Lower lobe of right lung (tissue), 2 donors: ENCODE results near the gene SLIT1. TPM values are rescaled to one million over a fixed set of nuclear protein-coding genes. Genes with fewer than 3 reads are reported as not detected.

ENCODE experiments used
- ATAC-seq, 2 donors: fragments of 200-7000 bp; cut with Tn5 transposase; one replicate each; pipeline ENCODE4 v1.9.1; 2020 to 2022; ENCODE audit warnings: mild to moderate bottlenecking in 2 of 2, moderate library complexity in 2 of 2
- DNase-seq: peaks from one replicate; pipeline ENCODE4 v3.0.0-alpha.2; 2020
- H3K27ac ChIP-seq: fragments of 200-600 bp; one replicate; pipeline ENCODE4 v1.8.0; 2022
- H3K27me3 ChIP-seq: fragments of 200-600 bp; one replicate; pipeline ENCODE4 v1.8.0; 2022; ENCODE audit warnings: low read depth
- H3K36me3 ChIP-seq: fragments of 200-600 bp; one replicate; pipeline ENCODE4 v1.8.0; 2022; ENCODE audit warnings: mild to moderate bottlenecking
- H3K4me1 ChIP-seq: fragments of 200-600 bp; one replicate; pipeline ENCODE4 v1.8.0; 2022
- H3K4me3 ChIP-seq: fragments of 200-600 bp; one replicate; pipeline ENCODE4 v1.8.0; 2022; ENCODE audit warnings: mild to moderate bottlenecking
- H3K9me3 ChIP-seq: fragments of 200-600 bp; one replicate; pipeline ENCODE4 v1.8.0; 2022
- CTCF ChIP-seq: fragments of 200-600 bp; IDR thresholded peaks from one replicate; pipeline ENCODE4 v1.8.0; 2022; ENCODE audit warnings: antibody characterized with exemption, mild to moderate bottlenecking
- intact Hi-C: fragments of 100-400 bp; cut with DNase I; formaldehyde crosslinking; loops from one replicate; pipeline ENCODE4 v1.11.0; 2022
- total RNA-seq: library from RNA; stranded (reverse); fragmentation: NEBNext Ultra II Directional; extraction: Animal tissue kit (Norgen Biotek cat#: 25700); gene quantifications from one replicate; pipeline ENCODE4 v1.2.1, GENCODE V29; 2021
- donor health status: DM: no; HTN: yes; CAD: no; lungs with severe emphysema.

Gene SLIT1
- total RNA-seq, 1 donor from 2014 or later, result 0.41 TPM

- Histone ChIP-seq H3K9me3 (no peaks in the 10 kb centered on the region), H3K27ac (no peak overlapping the region), H3K4me3 (no peak overlapping the region), H3K4me1 (no peaks in the 10 kb centered on the region), H3K27me3 (peaks cover 5% of the 10 kb centered on the region), H3K36me3 (no peaks in the 10 kb centered on the region)
- intact Hi-C loops, result no loop called here
- TF ChIP-seq CTCF, result peak; percentile 97
- ATAC-seq, result peak; percentile 75 to 79
- DNase-seq, result peak; percentile 63
Measured at GRCh38 chr10:97210543-97210960, 24.8 kb upstream of the SLIT1 start.

- intact Hi-C loops, result no loop called here
- TF ChIP-seq CTCF, result no peak
Measured at GRCh38 chr10:97207756-97208346, 22.1 kb upstream of the SLIT1 start.

GRCh38 chr10:97207131-97207530 lies 21.4 kb upstream of the SLIT1 start:
- no peak overlapping the region for H3K4me3 ChIP-seq

More at GRCh38 chr10:97207756-97208346, 22.1 kb upstream of the SLIT1 start:
- Histone ChIP-seq H3K4me1 (no peaks in the 10 kb centered on the region), H3K9me3 (no peaks in the 10 kb centered on the region), H3K27me3 (peaks cover 5% of the 10 kb centered on the region), H3K27ac (no peak overlapping the region), H3K4me3 (no peak overlapping the region), H3K36me3 (no peaks in the 10 kb centered on the region)
- ATAC-seq (no peak), DNase-seq (no peak)

GRCh38 chr10:97204826-97205679 lies 19.3 kb upstream of the SLIT1 start:
- Histone ChIP-seq H3K4me3 (no peak overlapping the region), H3K9me3 (no peaks in the 10 kb centered on the region), H3K27ac (no peak overlapping the region), H3K27me3 (peaks cover 5% of the 10 kb centered on the region), H3K36me3 (no peaks in the 10 kb centered on the region), H3K4me1 (no peaks in the 10 kb centered on the region)
- intact Hi-C loops, result no loop called here
- no peak for TF ChIP-seq CTCF
- no peak for ATAC-seq
- no peak for DNase-seq

More at GRCh38 chr10:97207131-97207530, 21.4 kb upstream of the SLIT1 start:
- DNase-seq, result no peak
- no peaks in the 10 kb centered on the region for H3K36me3 ChIP-seq
- no peak for ATAC-seq
- TF ChIP-seq CTCF, result no peak
- H3K27ac ChIP-seq, result no peak overlapping the region
- peaks cover 5% of the 10 kb centered on the region for H3K27me3 ChIP-seq
- no peaks in the 10 kb centered on the region for H3K4me1 ChIP-seq
- H3K9me3 ChIP-seq, result no peaks in the 10 kb centered on the region
- intact Hi-C loops, result no loop called here

GRCh38 chr10:97203220-97203619 lies 17.5 kb upstream of the SLIT1 start:
- intact Hi-C loops, result no loop called here
- no peak overlapping the region for H3K4me3 ChIP-seq
- H3K4me1 ChIP-seq, result no peaks in the 10 kb centered on the region
- ATAC-seq, result no peak
- DNase-seq, result no peak
- H3K27me3 ChIP-seq, result no peaks in the 10 kb centered on the region
- no peaks in the 10 kb centered on the region for H3K9me3 ChIP-seq
- no peaks in the 10 kb centered on the region for H3K36me3 ChIP-seq
- no peak overlapping the region for H3K27ac ChIP-seq
- no peak for TF ChIP-seq CTCF
